Right ventricle myocardium superior (tissue), 1 donor: ENCODE measurements around the gene ADGRB3. TPM values are rescaled to one million over a fixed set of nuclear protein-coding genes. Genes with fewer than 3 reads are reported as not detected.
"Not testable (repeated sequence)": the region's sequence is repeated elsewhere in the genome, so short reads cannot be mapped to it uniquely, and the experiment has no call there.

ENCODE experiments used
- ATAC-seq: fragments of 200-7000 bp; cut with Tn5 transposase; one replicate; pipeline ENCODE4 v1.9.1; 2020; ENCODE audit warnings: mild to moderate bottlenecking; ENCODE audit not compliant: poor library complexity
- DNase-seq: peaks from one replicate; pipeline ENCODE4 v3.0.0-alpha.2; 2020
- intact Hi-C: fragments of 100-400 bp; cut with DNase I; formaldehyde crosslinking; loops from one replicate; pipeline ENCODE4 v1.11.2; 2022
- total RNA-seq: library from RNA; stranded (reverse); fragmentation: NEBNext Ultra II Directional; extraction: Animal tissue kit (Norgen Biotek cat#: 25700); gene quantifications from one replicate; pipeline ENCODE4 v1.2.1, GENCODE V29; 2021
- donor health status: DM: no; HTN: yes; CAD: no; lungs with severe emphysema.

Gene ADGRB3
- total RNA-seq, 1 donor from 2014 or later = 2.0 TPM

- ATAC-seq = no peak
- intact Hi-C loops = no loop called here
- DNase-seq = no peak
Observed at GRCh38 chr6:68727699-68728098, 92.6 kb downstream of the ADGRB3 start.

GRCh38 chr6:68728159-68728979 lies 93.3 kb downstream of the ADGRB3 start:
- intact Hi-C loops = no loop called here
- ATAC-seq (peak; percentile 22), DNase-seq (no peak)

- no peak for ATAC-seq
- intact Hi-C loops = no loop called here
- no peak for DNase-seq
Observed at GRCh38 chr6:68729377-68729903, 94.4 kb downstream of the ADGRB3 start.

- DNase-seq (no peak), ATAC-seq (no peak)
- intact Hi-C loops = no loop called here
Observed at GRCh38 chr6:68730291-68731054, 95.4 kb downstream of the ADGRB3 start.

DNA sequence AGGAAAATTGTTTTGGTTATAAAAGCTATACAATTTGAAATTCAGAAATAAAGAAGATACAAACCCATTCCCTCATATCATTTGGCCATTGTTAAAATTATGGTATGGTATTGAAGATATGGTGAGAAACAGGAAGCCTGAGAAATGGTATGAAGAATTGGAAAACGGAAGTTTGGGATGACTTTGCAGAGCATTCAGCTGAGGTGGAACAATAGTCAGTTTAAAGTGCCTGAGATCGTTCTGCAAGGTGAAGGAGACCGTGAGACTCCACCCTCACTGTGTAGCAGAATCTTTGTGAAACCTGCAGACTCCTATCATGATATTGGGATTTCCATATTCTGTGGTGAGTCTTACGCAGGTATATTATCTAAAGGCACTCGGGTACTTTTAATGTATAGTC lies 97.3 kb downstream of the ADGRB3 start:
- DNase-seq (no peak), ATAC-seq (no peak)
- intact Hi-C loops = no loop called here

GRCh38 chr6:68735866-68736265 lies 100.8 kb downstream of the ADGRB3 start:
- intact Hi-C loops = no loop called here
- ATAC-seq (no peak), DNase-seq (no peak)

GRCh38 chr6:68737061-68737460 lies 102.0 kb downstream of the ADGRB3 start:
- ATAC-seq (no peak), DNase-seq (no peak)
- intact Hi-C loops = no loop called here

- DNase-seq (no peak), ATAC-seq (no peak)
- intact Hi-C loops = no loop called here
Observed at GRCh38 chr6:68738039-68738438, 103.0 kb downstream of the ADGRB3 start.

DNA sequence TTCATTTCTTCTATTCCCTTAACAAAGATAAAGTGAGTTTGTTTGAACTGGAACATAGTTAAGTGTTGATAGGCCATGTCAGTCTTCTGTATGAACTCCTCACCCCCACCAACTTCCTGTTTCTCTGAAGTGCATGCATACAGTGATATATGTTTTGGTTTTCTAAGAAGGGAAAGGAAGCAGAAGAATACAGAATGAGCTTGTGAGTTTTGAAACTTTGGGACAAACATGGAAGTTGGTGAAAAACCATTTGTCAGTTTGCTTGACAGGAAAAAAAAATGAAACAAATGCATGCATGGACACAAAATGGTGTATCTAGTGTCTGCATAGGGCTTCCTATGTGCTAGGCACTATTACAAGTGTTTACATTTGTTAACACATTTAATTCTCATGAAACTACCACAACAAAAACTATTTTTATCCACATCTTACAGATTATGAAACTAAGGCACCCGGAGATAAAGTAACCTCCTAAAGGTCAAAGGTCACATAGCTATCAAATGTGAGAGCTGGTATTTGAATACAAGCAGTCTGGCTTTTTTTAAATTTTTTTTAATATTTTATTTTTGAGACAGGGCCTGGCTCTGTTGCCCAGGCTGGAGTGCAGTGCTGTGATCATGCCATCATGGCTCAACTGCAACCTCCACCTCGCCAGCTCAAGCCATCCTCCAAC lies 105.9 kb downstream of the ADGRB3 start:
- no peak for ATAC-seq
- no peak for DNase-seq
- intact Hi-C loops = no loop called here

DNA sequence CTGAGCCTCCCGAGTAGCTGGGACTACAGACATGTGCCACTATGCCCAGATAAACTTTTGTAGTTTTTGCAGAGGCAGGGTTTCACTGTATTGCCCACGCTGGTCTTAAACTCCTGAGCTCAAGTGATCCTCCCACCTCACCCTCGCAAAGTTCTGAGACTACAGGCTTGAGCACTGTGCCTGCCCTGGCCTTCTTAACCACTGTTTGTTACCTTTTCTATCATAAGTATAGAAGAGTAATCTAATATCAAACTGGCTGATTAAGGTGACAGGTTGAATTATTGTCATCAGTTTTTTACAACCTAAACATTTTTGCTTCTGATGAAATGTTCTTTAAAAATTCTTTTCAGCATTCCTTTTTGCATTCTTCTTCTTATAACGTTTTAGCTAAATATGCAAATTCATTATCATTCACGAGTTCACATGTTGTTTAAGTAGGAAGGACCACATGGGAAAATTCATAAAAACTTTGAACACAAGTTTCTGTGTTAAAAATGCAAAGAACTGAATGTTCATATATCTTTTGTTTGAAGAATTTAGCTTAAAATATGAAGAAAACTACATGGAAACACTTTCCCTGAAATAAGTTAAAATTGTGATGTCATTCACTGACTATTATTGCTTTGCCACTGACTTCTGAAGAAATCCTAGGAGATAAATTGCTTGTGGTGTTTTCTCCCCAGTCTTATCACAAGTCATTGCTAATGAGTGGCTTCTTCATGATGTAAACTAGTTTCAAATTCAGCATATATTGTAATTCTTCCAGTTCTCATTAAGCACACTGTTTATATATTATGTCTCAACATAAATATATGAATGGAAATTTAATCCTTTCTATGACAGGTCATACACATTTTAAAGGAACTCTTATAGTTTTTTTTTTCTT lies 106.7 kb downstream of the ADGRB3 start:
- intact Hi-C loops = no loop called here
- no peak for DNase-seq
- no peak for ATAC-seq

GRCh38 chr6:68743099-68743498 lies 108.0 kb downstream of the ADGRB3 start:
- DNase-seq (no peak), ATAC-seq (no peak)
- intact Hi-C loops = no loop called here

DNA sequence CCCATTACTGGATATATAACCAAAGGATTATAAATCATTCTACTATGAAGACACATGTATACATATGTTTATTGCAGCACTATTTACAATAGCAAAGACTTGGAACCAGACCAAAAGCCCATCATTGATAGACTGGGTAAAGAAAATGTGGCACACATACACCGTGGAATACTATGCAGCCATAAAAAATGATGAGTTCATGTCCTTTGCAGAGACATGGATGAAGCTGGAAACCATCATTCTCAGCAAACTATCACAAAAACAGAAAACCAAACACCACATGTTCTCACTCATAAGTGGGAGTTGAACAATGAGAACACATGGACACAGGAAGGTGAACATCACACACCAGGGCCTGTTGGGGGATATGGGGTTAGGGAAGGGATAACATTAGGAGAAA lies 109.3 kb downstream of the ADGRB3 start:
- DNase-seq, intact Hi-C loops, ATAC-seq: not testable (repeated sequence)

DNA sequence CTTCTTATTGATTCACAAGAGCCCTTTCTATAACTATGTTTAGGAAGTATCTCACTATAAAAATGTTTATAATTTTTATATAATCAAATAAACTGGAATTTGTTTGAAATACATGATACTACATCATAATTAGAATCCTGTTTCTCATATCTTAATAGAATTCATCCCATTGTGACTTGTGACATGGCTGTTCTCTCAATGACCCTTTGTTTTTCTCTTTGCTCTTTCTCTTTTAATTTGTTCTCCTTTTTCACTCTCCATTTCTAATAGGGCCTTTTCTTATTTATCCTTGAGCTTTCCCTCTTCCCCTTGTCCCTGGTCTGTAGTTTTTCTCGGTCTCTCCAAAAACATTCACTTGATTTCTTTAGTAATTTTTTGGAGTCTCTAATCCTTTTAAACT lies 111.3 kb downstream of the ADGRB3 start:
- intact Hi-C loops = no loop called here
- DNase-seq (no peak), ATAC-seq (no peak)

DNA sequence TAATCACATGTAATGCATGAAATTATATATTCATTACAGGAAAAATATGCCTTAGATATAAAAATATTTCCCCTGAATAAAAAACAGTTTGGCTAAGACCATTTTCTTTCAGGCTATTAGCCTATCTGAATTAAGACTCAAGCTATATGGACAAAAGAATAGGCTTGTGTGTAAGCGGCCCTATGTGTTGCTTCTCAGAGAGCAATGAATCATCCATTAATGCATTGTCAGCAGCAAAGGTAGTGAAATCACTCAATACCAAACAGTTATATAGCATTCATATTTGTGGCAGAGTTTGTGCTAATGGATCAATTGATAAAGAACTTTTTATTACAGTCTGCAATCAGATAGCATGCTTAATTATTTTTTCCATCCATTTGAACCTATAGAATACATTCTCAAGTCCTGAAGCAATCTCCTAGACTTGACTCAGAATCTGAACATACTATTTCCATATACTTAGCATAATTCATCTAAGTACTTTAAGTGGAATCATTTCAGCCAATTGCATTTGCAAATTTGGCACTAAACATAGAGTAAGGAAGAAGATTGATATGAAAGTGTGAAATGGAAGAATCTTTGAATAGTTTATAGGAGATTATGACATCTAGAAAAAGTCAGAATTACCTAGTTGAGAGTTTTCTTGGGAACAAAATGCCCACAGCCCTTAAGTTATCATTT lies 112.2 kb downstream of the ADGRB3 start:
- no peak for DNase-seq
- ATAC-seq = no peak

GRCh38 chr6:68747832-68748231 lies 112.8 kb downstream of the ADGRB3 start:
- intact Hi-C loops, ATAC-seq, DNase-seq: not testable (repeated sequence)

More for the DNA sequence above, 112.2 kb downstream of the ADGRB3 start:
- intact Hi-C loops = no loop called here

GRCh38 chr6:68754681-68755213 lies 119.7 kb downstream of the ADGRB3 start:
- DNase-seq = no peak
- intact Hi-C loops = no loop called here
- no peak for ATAC-seq
